Stimulated activated CD8-positive, alpha-beta memory T cell treated with anti-CD3 and anti-CD28 coated beads, Interleukin-7, amount 100 ng/mL, for 1 hour (primary cell): Measurements from ENCODE around the gene PHEX.

Experiments used
- DNase-seq, 2 donors: peaks; one replicate each; pipeline ENCODE4 v3.0.0-alpha.2; 2020; ENCODE audit warnings: low read depth in 2 of 2

PHEX gene

GRCh38 chrX:22148565-22148964, 116.4 kb downstream of the PHEX start:
- no peak for DNase-seq

GRCh38 chrX:22150371-22150770, 118.2 kb downstream of the PHEX start:
- no peak for DNase-seq

- DNase-seq = no peak
Measured at GRCh38 chrX:22155126-22155525, 123.0 kb downstream of the PHEX start.

- no peak for DNase-seq
Measured at GRCh38 chrX:22159071-22159470, 126.9 kb downstream of the PHEX start.

- DNase-seq = no peak
Measured at GRCh38 chrX:22163326-22163725, 131.2 kb downstream of the PHEX start.

GRCh38 chrX:22164770-22165388, 132.8 kb downstream of the PHEX start:
- no peak for DNase-seq

- no peak for DNase-seq
Measured at GRCh38 chrX:22165732-22166457, 133.8 kb downstream of the PHEX start.

- no peak for DNase-seq
Measured at GRCh38 chrX:22171287-22172060, 139.3 kb downstream of the PHEX start.

GRCh38 chrX:22173966-22174365, 141.8 kb downstream of the PHEX start:
- DNase-seq = no peak

- DNase-seq = no peak
Measured at GRCh38 chrX:22177950-22178515, 145.9 kb downstream of the PHEX start.

GRCh38 chrX:22184096-22184495, 152.0 kb downstream of the PHEX start:
- DNase-seq = no peak

GRCh38 chrX:22186165-22186564, 154.0 kb downstream of the PHEX start:
- no peak for DNase-seq

GRCh38 chrX:22192419-22193060, 160.4 kb downstream of the PHEX start:
- peak; percentile 4 to 8 for DNase-seq

GRCh38 chrX:22193851-22194659, 161.9 kb downstream of the PHEX start:
- DNase-seq = no peak

- no peak for DNase-seq
Measured at GRCh38 chrX:22194660-22194945, 162.5 kb downstream of the PHEX start.

GRCh38 chrX:22196149-22196548, 164.0 kb downstream of the PHEX start:
- no peak for DNase-seq

- DNase-seq = no peak
Measured at GRCh38 chrX:22202251-22202650, 170.1 kb downstream of the PHEX start.

- no peak for DNase-seq
Measured at GRCh38 chrX:22203186-22203585, 171.1 kb downstream of the PHEX start.

GRCh38 chrX:22206781-22207180, 174.7 kb downstream of the PHEX start:
- no peak for DNase-seq

- no peak for DNase-seq
Measured at GRCh38 chrX:22220941-22221340, 188.8 kb downstream of the PHEX start.

GRCh38 chrX:22234380-22234779, 202.3 kb downstream of the PHEX start:
- DNase-seq = no peak
